ENCODE measurements around the gene LAMA5.

DNA sequence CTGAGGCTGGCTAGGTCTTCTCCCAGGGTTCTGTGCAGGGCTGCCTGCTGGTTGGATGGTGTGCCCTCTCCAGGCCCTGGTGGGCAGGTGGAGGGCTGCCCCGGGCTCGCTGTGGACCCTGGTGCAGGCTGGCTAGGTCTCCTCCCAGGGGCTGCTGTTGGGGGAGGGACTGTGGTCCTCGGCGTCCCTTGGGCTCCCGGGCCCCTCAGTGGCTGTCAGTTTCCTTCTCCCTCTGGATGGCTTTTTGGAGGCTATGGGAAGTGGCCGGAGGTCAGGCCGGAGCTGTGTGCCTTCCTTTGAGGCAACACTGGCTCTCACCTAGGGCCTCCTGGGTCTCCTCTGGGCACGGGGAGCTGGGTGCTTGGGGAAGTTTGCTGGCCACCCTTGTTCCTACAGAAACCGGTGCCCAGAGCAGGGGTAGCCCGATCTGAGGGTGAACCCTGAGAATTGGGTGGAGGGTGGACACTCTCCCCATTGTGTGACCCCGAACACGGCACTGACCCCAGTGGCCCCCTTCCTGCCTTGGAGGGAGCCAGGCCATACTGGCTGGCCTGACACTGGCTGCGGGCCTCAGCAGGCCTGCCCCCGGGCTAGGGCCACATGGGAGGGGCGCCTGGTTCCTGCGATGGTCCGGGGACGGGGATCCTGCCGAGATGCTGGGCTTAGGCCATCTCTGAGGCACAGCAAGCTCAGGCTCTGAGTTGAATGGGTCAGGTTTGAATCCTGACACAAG is 43.8 kb upstream of the LAMA5 start:
- TF ChIP-seq EP300 (IDR thresholded peaks at IDR 0.05) (no peak), POLR2A (IDR thresholded peaks at IDR 0.05) (no peak)
- TF ChIP-seq, protein P1, sequence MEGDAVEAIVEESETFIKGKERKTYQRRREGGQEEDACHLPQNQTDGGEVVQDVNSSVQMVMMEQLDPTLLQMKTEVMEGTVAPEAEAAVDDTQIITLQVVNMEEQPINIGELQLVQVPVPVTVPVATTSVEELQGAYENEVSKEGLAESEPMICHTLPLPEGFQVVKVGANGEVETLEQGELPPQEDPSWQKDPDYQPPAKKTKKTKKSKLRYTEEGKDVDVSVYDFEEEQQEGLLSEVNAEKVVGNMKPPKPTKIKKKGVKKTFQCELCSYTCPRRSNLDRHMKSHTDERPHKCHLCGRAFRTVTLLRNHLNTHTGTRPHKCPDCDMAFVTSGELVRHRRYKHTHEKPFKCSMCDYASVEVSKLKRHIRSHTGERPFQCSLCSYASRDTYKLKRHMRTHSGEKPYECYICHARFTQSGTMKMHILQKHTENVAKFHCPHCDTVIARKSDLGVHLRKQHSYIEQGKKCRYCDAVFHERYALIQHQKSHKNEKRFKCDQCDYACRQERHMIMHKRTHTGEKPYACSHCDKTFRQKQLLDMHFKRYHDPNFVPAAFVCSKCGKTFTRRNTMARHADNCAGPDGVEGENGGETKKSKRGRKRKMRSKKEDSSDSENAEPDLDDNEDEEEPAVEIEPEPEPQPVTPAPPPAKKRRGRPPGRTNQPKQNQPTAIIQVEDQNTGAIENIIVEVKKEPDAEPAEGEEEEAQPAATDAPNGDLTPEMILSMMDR (IDR thresholded peaks at IDR 0.05): no peak

All from ovary (tissue), 3 donors.